Transverse colon (tissue), 4 donors: ENCODE data around the gene MGAT5. TPM values are rescaled to one million over a fixed set of nuclear protein-coding genes. Genes with fewer than 3 reads are reported as not detected.

ENCODE experiments used
- DNase-seq: peaks from one replicate; pipeline ENCODE4 v3.0.0-alpha.2; 2019
- H3K27ac ChIP-seq, 4 donors: fragments of 200-600 bp; sonication (generic); 2 replicates each; pipeline ENCODE4 v1.5.1; 2016 to 2018; ENCODE audit warnings: inconsistent platforms in 4 of 4
- H3K27me3 ChIP-seq: fragments of 200-600 bp; sonication (generic); 2 replicates; pipeline ENCODE4 v1.5.1; 2017; ENCODE audit warnings: inconsistent platforms
- H3K36me3 ChIP-seq, 4 donors: fragments of 200-600 bp; sonication (generic); 2 replicates each; pipeline ENCODE4 v1.5.1; 2017 to 2019; ENCODE audit warnings: inconsistent platforms in 4 of 4
- H3K4me1 ChIP-seq, 4 donors: fragments of 200-600 bp; sonication (generic); 2 replicates each; pipeline ENCODE4 v1.5.1; 2017 to 2020; ENCODE audit warnings: inconsistent platforms in 4 of 4
- H3K4me3 ChIP-seq, 4 donors: fragments of 200-600 bp; sonication (generic); 1 replicate in 1 of 4; 2 replicates in 3 of 4; pipeline versions ENCODE4 v1.5.1 to v1.6.1; 2017 to 2019; ENCODE audit warnings: inconsistent platforms in 4 of 4
- H3K9me3 ChIP-seq, 2 donors: fragments of 200-600 bp; sonication (generic); 2 replicates each; pipeline ENCODE4 v1.5.1; 2017 to 2019; ENCODE audit warnings: inconsistent platforms in 2 of 2
- EP300 ChIP-seq: sonication (generic); formaldehyde crosslinking; IDR thresholded peaks from one replicate; pipeline ENCODE4 v1.6.1; 2017; ENCODE audit warnings: antibody characterized with exemption, low read depth
- POLR2A ChIP-seq: fragments of 450-650 bp; IDR thresholded peaks from one replicate; pipeline ENCODE4 v1.6.1; 2016; ENCODE audit warnings: antibody characterized with exemption, mild to moderate bottlenecking, moderate library complexity
- POLR2AphosphoS5 ChIP-seq, 3 donors: sonication (generic); formaldehyde crosslinking; IDR thresholded peaks; one replicate each; pipeline ENCODE4 v1.6.1; 2016; ENCODE audit warnings: antibody characterized with exemption in 3 of 3
- WGBS, 2 donors: methylation state at CpG; one replicate each; pipeline ENCODE4 v1.1.5; 2018; ENCODE audit warnings: low coverage in 1 of 2; 5-methylcytosine and 5-hydroxymethylcytosine counted together
- in situ Hi-C, 4 donors: fragments of 200-750 bp; cut with MboI; loops; one replicate each; pipeline versions ENCODE4 v1.15.0 to v1.15.1; 2017; ENCODE audit warnings: low sequenced_read_pairs in 3 of 4, low pct_ligation_motif_present in 1 of 4, low pct_unique_long_range_greater_than_20kb in 1 of 4
- intact Hi-C: fragments of 100-400 bp; cut with DNase I; formaldehyde crosslinking; loops from one replicate; pipeline ENCODE4 v1.15.1; 2023; ENCODE audit warnings: low total_unique reads
- total RNA-seq, 4 donors: library from RNA; depleted of rRNA; stranded (reverse); fragments of >200 nt; gene quantifications; one replicate each; pipeline ENCODE4 v1.1.0, GENCODE V29; 2016
- TF ChIP-seq, protein P1 (sequence below), 5 experiments: fragments of 200-600 bp in 3 of 5; fragments of 450-650 bp in 2 of 5; sonication (generic) in 3 of 5; IDR thresholded peaks; 1 replicate in 2 of 5; 2 replicates in 3 of 5; pipeline ENCODE4 v1.5.1; 2016 to 2017; ENCODE audit warnings: antibody characterized with exemption in 5 of 5, inconsistent platforms in 3 of 5, mild to moderate bottlenecking in 2 of 5, moderate library complexity in 1 of 5

The MGAT5 gene
- total RNA-seq, 4 donors from 2014 or later, result 23.6 to 67.6 (median 55.2) TPM

DNA sequence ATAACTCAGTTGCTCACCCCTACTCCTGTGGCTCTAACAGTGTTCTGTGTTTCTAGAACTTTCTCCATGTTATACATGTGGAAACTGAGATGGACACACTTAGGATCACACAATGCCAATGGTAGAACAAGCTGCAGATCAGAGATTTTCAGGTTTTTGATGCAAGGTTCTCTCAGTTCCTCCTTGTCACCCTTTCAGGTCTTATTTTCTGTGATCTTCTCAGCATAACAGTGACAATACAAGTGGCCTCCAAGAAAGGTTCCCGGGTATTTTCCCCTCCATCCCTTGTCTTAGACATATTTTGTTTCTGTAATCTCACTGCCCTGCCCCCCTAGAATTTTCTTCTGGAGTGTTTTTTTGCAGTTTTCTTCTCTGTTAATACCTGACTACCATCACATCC, 6.2 kb upstream of the MGAT5 start:
- Histone ChIP-seq H3K4me3 (no peak overlapping the region), H3K27me3 (no peaks in the 10 kb centered on the region), H3K36me3 (no peaks in the 10 kb centered on the region), H3K27ac (no peak overlapping the region), H3K4me1 (peaks cover 0 to 36% (median 12%) of the 10 kb centered on the region in 4 donors), H3K9me3 (no peaks in the 10 kb centered on the region)
- WGBS, 2 donors, result 71 to 73% methylated on average over 1 of the region's 1 CpG
- intact Hi-C loops, result no loop called here
- in situ Hi-C loops, result loop anchor here in 2 of 4 donors (25.0 kb wide), 2 partner anchors 165 to 360 kb away; no protein-coding TSS in a partner anchor
- no peak for DNase-seq
- TF ChIP-seq EP300, result no peak
- TF ChIP-seq, protein P1, sequence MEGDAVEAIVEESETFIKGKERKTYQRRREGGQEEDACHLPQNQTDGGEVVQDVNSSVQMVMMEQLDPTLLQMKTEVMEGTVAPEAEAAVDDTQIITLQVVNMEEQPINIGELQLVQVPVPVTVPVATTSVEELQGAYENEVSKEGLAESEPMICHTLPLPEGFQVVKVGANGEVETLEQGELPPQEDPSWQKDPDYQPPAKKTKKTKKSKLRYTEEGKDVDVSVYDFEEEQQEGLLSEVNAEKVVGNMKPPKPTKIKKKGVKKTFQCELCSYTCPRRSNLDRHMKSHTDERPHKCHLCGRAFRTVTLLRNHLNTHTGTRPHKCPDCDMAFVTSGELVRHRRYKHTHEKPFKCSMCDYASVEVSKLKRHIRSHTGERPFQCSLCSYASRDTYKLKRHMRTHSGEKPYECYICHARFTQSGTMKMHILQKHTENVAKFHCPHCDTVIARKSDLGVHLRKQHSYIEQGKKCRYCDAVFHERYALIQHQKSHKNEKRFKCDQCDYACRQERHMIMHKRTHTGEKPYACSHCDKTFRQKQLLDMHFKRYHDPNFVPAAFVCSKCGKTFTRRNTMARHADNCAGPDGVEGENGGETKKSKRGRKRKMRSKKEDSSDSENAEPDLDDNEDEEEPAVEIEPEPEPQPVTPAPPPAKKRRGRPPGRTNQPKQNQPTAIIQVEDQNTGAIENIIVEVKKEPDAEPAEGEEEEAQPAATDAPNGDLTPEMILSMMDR (IDR thresholded peaks at IDR 0.05), result no peak

DNA sequence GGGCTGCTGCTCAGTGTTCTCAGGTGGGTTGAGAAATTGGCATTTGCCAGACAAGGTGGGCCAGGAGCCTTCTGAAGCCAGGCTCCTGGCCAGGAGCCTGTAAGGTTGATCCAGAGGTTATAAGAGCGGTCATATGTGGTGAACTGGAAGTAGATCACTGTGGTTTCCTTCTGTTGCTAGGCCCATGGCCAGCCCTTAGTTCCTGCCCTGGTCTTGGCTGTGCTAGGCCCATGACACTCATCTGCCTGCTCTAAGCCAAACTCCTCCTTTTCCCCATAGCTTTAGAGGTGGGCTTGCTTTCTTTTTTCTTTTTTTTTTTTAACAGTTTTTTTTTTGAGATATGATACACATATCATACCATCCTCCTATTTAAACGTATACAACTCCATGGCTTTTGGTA, 5.0 kb upstream of the MGAT5 start:
- 92 to 94% methylated on average over 1 to 2 of the region's 2 CpGs for WGBS, 2 donors
- intact Hi-C loops (no loop called here), in situ Hi-C loops (loop anchor here in 2 of 4 donors (25.0 kb wide), 2 partner anchors 163 to 362 kb away; no protein-coding TSS in a partner anchor)
- Histone ChIP-seq H3K27me3 (no peaks in the 10 kb centered on the region), H3K4me3 (no peak overlapping the region), H3K9me3 (no peaks in the 10 kb centered on the region), H3K4me1 (peaks cover 6 to 38% (median 17%) of the 10 kb centered on the region in 4 donors), H3K36me3 (no peaks in the 10 kb centered on the region), H3K27ac (no peak overlapping the region)
- TF ChIP-seq POLR2A, result no peak
- no peak for TF ChIP-seq POLR2AphosphoS5 (IDR thresholded peaks at IDR 0.05)
- TF ChIP-seq, protein P1 (IDR thresholded peaks at IDR 0.05), result no peak
- no peak for TF ChIP-seq EP300
- no peak for DNase-seq

DNA sequence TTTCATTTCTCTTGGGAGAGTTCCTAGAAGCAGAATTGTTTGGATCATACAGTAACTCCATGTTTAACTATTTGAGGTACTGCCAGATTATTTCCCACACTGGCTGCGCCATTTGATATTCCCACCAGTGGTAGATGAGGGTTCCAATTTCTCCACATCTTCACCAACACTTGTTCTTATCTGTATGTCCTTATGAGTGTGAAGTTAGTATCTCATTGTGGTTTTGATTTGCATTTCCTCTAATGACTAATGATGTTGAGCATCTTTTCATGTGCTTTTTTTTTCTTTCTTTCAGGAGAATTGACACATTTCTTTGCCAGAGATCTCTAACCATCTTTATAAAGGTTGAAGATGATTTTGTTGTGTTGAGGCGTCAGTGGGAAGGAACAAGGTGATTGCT, 4.1 kb upstream of the MGAT5 start:
- TF ChIP-seq POLR2A (no peak), EP300 (no peak), POLR2AphosphoS5 (IDR thresholded peaks at IDR 0.05) (no peak)
- TF ChIP-seq, protein P1 (IDR thresholded peaks at IDR 0.05), result no peak
- Histone ChIP-seq H3K27ac (no peak overlapping the region), H3K9me3 (no peaks in the 10 kb centered on the region), H3K27me3 (no peaks in the 10 kb centered on the region), H3K36me3 (no peaks in the 10 kb centered on the region), H3K4me1 (peaks cover 6 to 45% (median 20%) of the 10 kb centered on the region in 4 donors), H3K4me3 (no peak overlapping the region)
- WGBS, 2 donors, result 86 to 100% methylated on average over 2 of the region's 2 CpGs
- DNase-seq, result no peak
- in situ Hi-C loops, result loop anchor here in 2 of 4 donors (25.0 kb wide), 2 partner anchors 163 to 362 kb away; no protein-coding TSS in a partner anchor
- intact Hi-C loops, result no loop called here

DNA sequence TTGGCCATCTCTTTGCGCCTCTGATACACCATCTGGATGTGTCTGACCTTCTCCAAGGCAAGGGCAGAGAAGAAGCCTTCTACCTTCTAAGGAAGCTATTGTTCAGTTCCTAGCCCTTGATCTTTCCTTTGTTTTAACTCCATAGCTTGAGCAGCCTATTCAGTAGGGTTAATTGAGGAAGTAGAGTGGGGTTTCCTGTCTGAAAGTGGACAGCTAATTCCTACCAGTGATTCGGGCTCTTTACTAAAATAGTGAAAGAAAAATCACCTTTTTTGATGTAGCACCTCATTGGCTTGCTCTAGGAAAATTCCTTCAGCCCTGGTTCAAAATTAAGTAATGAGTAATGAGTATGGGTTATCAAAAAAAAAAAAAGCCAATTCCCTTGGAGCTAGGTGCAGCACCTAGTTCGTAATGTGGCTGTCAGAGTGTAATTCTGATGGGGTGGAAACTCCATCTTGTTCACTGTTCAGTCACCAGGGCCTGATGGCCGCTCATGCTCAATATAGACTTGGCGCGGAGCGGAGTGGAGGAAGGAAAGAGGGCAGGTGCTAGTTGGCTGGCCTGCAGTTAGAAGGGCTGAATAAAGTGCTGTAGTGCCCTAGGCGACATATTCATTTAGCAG, 2.9 kb upstream of the MGAT5 start:
- Histone ChIP-seq H3K9me3 (no peaks in the 10 kb centered on the region), H3K4me3 (no peak overlapping the region), H3K27ac (no peak overlapping the region), H3K4me1 (peaks cover 6 to 34% (median 13%) of the 10 kb centered on the region in 4 donors), H3K36me3 (no peaks in the 10 kb centered on the region), H3K27me3 (no peaks in the 10 kb centered on the region)
- 77 to 82% methylated on average over 5 to 8 of the region's 8 CpGs for WGBS, 2 donors
- intact Hi-C loops (no loop called here), in situ Hi-C loops (no loop called here)
- TF ChIP-seq POLR2AphosphoS5 (IDR thresholded peaks at IDR 0.05) (no peak), POLR2A (no peak), EP300 (no peak)
- TF ChIP-seq, protein P1 (IDR thresholded peaks at IDR 0.05), result no peak
- DNase-seq, result no peak
